ENCODE results near the gene GRAMD4. TPM values are rescaled to one million over a fixed set of nuclear protein-coding genes. Genes with fewer than 3 reads are reported as not detected.
A peak's percentile ranks its signal among the peaks of the same experiment; 100 is the strongest.

Gene GRAMD4
- total RNA-seq, 1 experiment from 2014 or later, result 38.2 TPM

- DNase-seq, result no peak
- CTCF ChIA-PET, result no interaction called here
- Histone ChIP-seq H3K4me1 (replicated peaks; ENCODE audit: insufficient read depth) (peaks cover 34% of the 10 kb centered on the region), H3K36me3 (ENCODE audit: low read depth) (no peaks in the 10 kb centered on the region), H3K4me3 (no peak overlapping the region), H4K20me1 (ENCODE audit: insufficient read depth) (peaks cover 6% of the 10 kb centered on the region; the same call in 1 of the 2 replicates), H3K4me2 (0 out of 2 replicates have a peak overlapping the region, but pooled peaks have one; percentile 95), H3K27me3 (ENCODE audit: insufficient read depth, low read depth) (no peaks in the 10 kb centered on the region), H3K9me2 (ENCODE audit: insufficient read depth) (no peaks in the 10 kb centered on the region), H2AFZ (no peak overlapping the region), H3K79me2 (ENCODE audit: low read depth) (peaks cover 7% of the 10 kb centered on the region), H3K9me3 (ENCODE audit: insufficient read depth, low read depth) (peaks cover 5% of the 10 kb centered on the region; the same call in 1 of the 2 replicates), H3F3A (ENCODE audit: insufficient read depth, low read depth) (peaks cover 33% of the 10 kb centered on the region), H3K27ac (no peak overlapping the region)
- TF ChIP-seq EZH2 (IDR thresholded peaks at IDR 0.05; ENCODE audit: low read depth), result no peak
- no TSS peak for BruUV-seq (replicated peaks)
- POLR2A ChIA-PET (ENCODE audit: unreplicated experiment), result interaction anchor here (0.6 kb wide), 1 partner anchor 51 kb away, joined by 3 read pairs; no protein-coding TSS in a partner anchor
- intact Hi-C loops (cut with micrococcal nuclease; ENCODE audit: unreplicated experiment), result no loop called here
These were observed 47.0 kb upstream of the GRAMD4 start for GRCh38 chr22:46572911-46573780.

- Histone ChIP-seq H4K20me1 (ENCODE audit: insufficient read depth) (peaks cover 10% of the 10 kb centered on the region), H3K79me2 (ENCODE audit: low read depth) (peaks cover 14% of the 10 kb centered on the region), H3K27me3 (ENCODE audit: insufficient read depth, low read depth) (no peaks in the 10 kb centered on the region), H3K9me3 (ENCODE audit: insufficient read depth, low read depth) (peaks cover 5% of the 10 kb centered on the region; the same call in 1 of the 2 replicates), H3K4me1 (replicated peaks; ENCODE audit: insufficient read depth) (peaks cover 42% of the 10 kb centered on the region), H3K9me2 (ENCODE audit: insufficient read depth) (no peaks in the 10 kb centered on the region), H3F3A (ENCODE audit: insufficient read depth, low read depth) (peaks cover 26% of the 10 kb centered on the region), H3K27ac (peak overlapping the region; percentile 85; the same call in 1 of the 2 replicates), H3K36me3 (ENCODE audit: low read depth) (no peaks in the 10 kb centered on the region), H3K4me3 (no peak overlapping the region), H3K4me2 (peak overlapping the region; percentile 95), H2AFZ (no peak overlapping the region)
- intact Hi-C loops (cut with micrococcal nuclease; ENCODE audit: unreplicated experiment), result no loop called here
- DNase-seq, result peak in 1 of 2 experiments; percentile 57
- POLR2A ChIA-PET (ENCODE audit: unreplicated experiment), result interaction anchor here (0.6 kb wide), 1 partner anchor 50 kb away, joined by 3 read pairs; no protein-coding TSS in a partner anchor
- CTCF ChIA-PET, result no interaction called here
- BruUV-seq (replicated peaks), result no TSS peak
- TF ChIP-seq CTCF (conservative IDR thresholded peaks at IDR 0.05), result no peak
- no peak for TF ChIP-seq EZH2 (IDR thresholded peaks at IDR 0.05; ENCODE audit: low read depth)
These were observed 46.3 kb upstream of the GRAMD4 start for GRCh38 chr22:46573781-46574437.

- Histone ChIP-seq H3K27ac (peak overlapping the region; percentile 85), H3K27me3 (ENCODE audit: insufficient read depth, low read depth) (no peaks in the 10 kb centered on the region), H3K4me3 (no peak overlapping the region; the same call in 1 of the 2 replicates), H3K79me2 (ENCODE audit: low read depth) (peaks cover 20% of the 10 kb centered on the region), H3K4me2 (peak overlapping the region; percentile 95), H3F3A (ENCODE audit: insufficient read depth, low read depth) (peaks cover 25% of the 10 kb centered on the region), H3K9me3 (ENCODE audit: insufficient read depth, low read depth) (peaks cover 5% of the 10 kb centered on the region; the same call in 1 of the 2 replicates), H3K4me1 (replicated peaks; ENCODE audit: insufficient read depth) (peaks cover 45% of the 10 kb centered on the region), H4K20me1 (ENCODE audit: insufficient read depth) (peaks cover 16% of the 10 kb centered on the region), H3K9me2 (ENCODE audit: insufficient read depth) (no peaks in the 10 kb centered on the region), H2AFZ (no peak overlapping the region), H3K36me3 (ENCODE audit: low read depth) (no peaks in the 10 kb centered on the region)
- no TSS peak for BruUV-seq (replicated peaks)
- TF ChIP-seq CTCF (conservative IDR thresholded peaks at IDR 0.05) (no peak), EZH2 (IDR thresholded peaks at IDR 0.05; ENCODE audit: low read depth) (no peak)
- intact Hi-C loops (cut with micrococcal nuclease; ENCODE audit: unreplicated experiment), result no loop called here
- DNase-seq, result no peak
- CTCF ChIA-PET, result interaction anchor here (1.0 kb wide), 1 partner anchor 11 kb away, joined by 9 read pairs; no protein-coding TSS in a partner anchor
- POLR2A ChIA-PET (ENCODE audit: unreplicated experiment), result interaction anchor here (0.7 kb wide), 1 partner anchor 290 kb away, joined by 9 read pairs; no protein-coding TSS in a partner anchor
These were observed 45.7 kb upstream of the GRAMD4 start for GRCh38 chr22:46574438-46574992.
